H9 (cell line): Measurements from ENCODE around the gene OGFOD2. TPM values are rescaled to one million over a fixed set of nuclear protein-coding genes. Genes with fewer than 3 reads are reported as not detected.

Source experiments
- DNase-seq: peaks from one replicate; pipeline ENCODE4 v3.0.0-alpha.2; 2017
- H2AFZ ChIP-seq: one replicate; pipeline ENCODE4 v1.6.1; 2013; ENCODE audit warnings: mild to moderate bottlenecking, low read length, control low read depth, moderate library complexity
- H2AK5ac ChIP-seq: 2 replicates; pipeline ENCODE4 v1.6.1; 2013; ENCODE audit warnings: low read length, control low read depth, mixed read lengths; ENCODE audit not compliant: insufficient read length
- H2BK120ac ChIP-seq: one replicate; pipeline ENCODE4 v1.6.1; 2013; ENCODE audit warnings: low read depth, mild to moderate bottlenecking, low read length, control low read depth, inconsistent platforms; ENCODE audit not compliant: poor library complexity, severe bottlenecking
- H2BK12ac ChIP-seq: 2 replicates; pipeline ENCODE4 v1.6.1; 2013; ENCODE audit warnings: low read length, control low read depth, mixed read lengths, low read depth; ENCODE audit not compliant: insufficient read length
- H2BK15ac ChIP-seq: 2 replicates; pipeline ENCODE4 v1.6.1; 2013; ENCODE audit warnings: low read depth, low read length, control low read depth
- H2BK20ac ChIP-seq: one replicate; pipeline ENCODE4 v1.6.1; 2013; ENCODE audit warnings: low read depth, mild to moderate bottlenecking, low read length, control low read depth, inconsistent platforms; ENCODE audit not compliant: poor library complexity, severe bottlenecking
- H2BK5ac ChIP-seq: 2 replicates; pipeline ENCODE4 v1.6.1; 2013; ENCODE audit warnings: low read length, control low read depth, mixed read lengths; ENCODE audit not compliant: insufficient read length
- H3K14ac ChIP-seq: 2 replicates; pipeline ENCODE4 v1.6.1; 2013; ENCODE audit warnings: low read length, control low read depth; ENCODE audit not compliant: insufficient read depth
- H3K18ac ChIP-seq: 2 replicates; pipeline ENCODE4 v1.6.1; 2013; ENCODE audit warnings: low read depth, mild to moderate bottlenecking, mixed read lengths, low read length, control low read depth; ENCODE audit not compliant: insufficient read length
- H3K23ac ChIP-seq: 2 replicates; pipeline ENCODE4 v1.6.1; 2013; ENCODE audit warnings: low read length, control low read depth, mixed read lengths, low read depth; ENCODE audit not compliant: insufficient read length
- H3K23me2 ChIP-seq: 2 replicates; pipeline ENCODE4 v1.6.1; 2013; ENCODE audit warnings: low read depth, mild to moderate bottlenecking, mixed read lengths, low read length, control low read depth; ENCODE audit not compliant: insufficient read length, poor library complexity, severe bottlenecking
- H3K27ac ChIP-seq: 2 replicates; pipeline ENCODE4 v1.5.1; 2013; ENCODE audit warnings: low read length, control low read depth, mixed read lengths, low read depth; ENCODE audit not compliant: insufficient read length
- H3K27me3 ChIP-seq: 2 replicates; pipeline ENCODE4 v1.6.1; 2013; ENCODE audit warnings: low read length, control low read depth, inconsistent platforms; ENCODE audit not compliant: insufficient read depth
- H3K4ac ChIP-seq: 2 replicates; pipeline ENCODE4 v1.6.1; 2013; ENCODE audit warnings: low read depth, mild to moderate bottlenecking, control low read depth, inconsistent platforms, low read length, moderate library complexity
- H3K4me1 ChIP-seq: 2 replicates; pipeline ENCODE4 v1.6.1; 2013; ENCODE audit warnings: low read length, control low read depth, inconsistent platforms; ENCODE audit not compliant: insufficient read depth
- H3K4me2 ChIP-seq: 2 replicates; pipeline ENCODE4 v1.6.1; 2013; ENCODE audit warnings: low read length, control low read depth, mixed read lengths; ENCODE audit not compliant: insufficient read length, insufficient read depth
- H3K56ac ChIP-seq: 2 replicates; pipeline ENCODE4 v1.6.1; 2013; ENCODE audit warnings: low read depth, mild to moderate bottlenecking, mixed read lengths, low read length, control low read depth; ENCODE audit not compliant: insufficient read length
- H3K79me1 ChIP-seq: 2 replicates; pipeline ENCODE4 v1.6.1; 2013; ENCODE audit warnings: low read depth, mild to moderate bottlenecking, moderate library complexity, low read length, control low read depth, inconsistent platforms; ENCODE audit not compliant: insufficient read depth, poor library complexity, severe bottlenecking
- H3K79me2 ChIP-seq: 2 replicates; pipeline ENCODE4 v1.6.1; 2013; ENCODE audit warnings: low read length, control low read depth, inconsistent platforms; ENCODE audit not compliant: insufficient read depth
- H3K9ac ChIP-seq: 2 replicates; pipeline ENCODE4 v1.6.1; 2013; ENCODE audit warnings: low read length, control low read depth, mixed read lengths; ENCODE audit not compliant: insufficient read length; ENCODE audit errors: extremely low read depth
- H3K9me3 ChIP-seq: one replicate; pipeline ENCODE4 v1.6.1; 2013; ENCODE audit warnings: low read depth, low read length, inconsistent platforms; ENCODE audit not compliant: control insufficient read depth
- H3T11ph ChIP-seq: one replicate; pipeline ENCODE4 v1.6.1; 2013; ENCODE audit warnings: mild to moderate bottlenecking, low read length, control low read depth, inconsistent platforms
- H4K20me1 ChIP-seq: one replicate; pipeline ENCODE4 v1.6.1; 2013; ENCODE audit not compliant: control insufficient read depth, insufficient read length, insufficient read depth
- H4K5ac ChIP-seq: 2 replicates; pipeline ENCODE4 v1.6.1; 2013; ENCODE audit warnings: low read depth, mild to moderate bottlenecking, mixed read lengths, low read length, control low read depth; ENCODE audit not compliant: insufficient read length
- H4K8ac ChIP-seq: replicated peaks from 2 replicates; pipeline ENCODE4 v1.6.1; 2013; ENCODE audit warnings: low read length, control low read depth, mixed read lengths, low read depth; ENCODE audit not compliant: insufficient read length
- H4K91ac ChIP-seq: 2 replicates; pipeline ENCODE4 v1.6.1; 2013; ENCODE audit warnings: low read depth, mild to moderate bottlenecking, moderate library complexity, mixed read lengths, low read length, control low read depth; ENCODE audit not compliant: insufficient read length
- H3K27ac Mint-ChIP-seq, 3 experiments: 2 replicates in 2 of 3; 3 replicates in 1 of 3; pipeline ENCODE4 v1.8.0; 2020 to 2021; ENCODE audit warnings: mixed read lengths in 3 of 3, mild to moderate bottlenecking in 1 of 3, moderate library complexity in 1 of 3
- H3K27me3 Mint-ChIP-seq: 2 replicates; pipeline ENCODE4 v1.8.0; 2021; ENCODE audit warnings: low read depth, mild to moderate bottlenecking, moderate library complexity, mixed read lengths
- H3K36me3 Mint-ChIP-seq, 3 experiments: 2 replicates in 2 of 3; 3 replicates in 1 of 3; pipeline ENCODE4 v1.8.0; 2020 to 2021; ENCODE audit warnings: low read depth in 3 of 3, mixed read lengths in 3 of 3; ENCODE audit not compliant: insufficient read depth in 1 of 3
- H3K4me1 Mint-ChIP-seq, 2 experiments: 2 replicates each; pipeline ENCODE4 v1.8.0; 2020; ENCODE audit warnings: mixed read lengths in 2 of 2
- H3K4me3 Mint-ChIP-seq, 2 experiments: 2 replicates in 1 of 2; 3 replicates in 1 of 2; pipeline ENCODE4 v1.8.0; 2020 to 2021; ENCODE audit warnings: mild to moderate bottlenecking in 2 of 2, mixed read lengths in 2 of 2, moderate library complexity in 1 of 2
- H3K9me3 Mint-ChIP-seq, 2 experiments: 2 replicates in 1 of 2; 3 replicates in 1 of 2; pipeline ENCODE4 v1.8.0; 2020; ENCODE audit warnings: mild to moderate bottlenecking in 2 of 2, mixed read lengths in 2 of 2, moderate library complexity in 1 of 2
- WGBS: extraction: QIAGEN DNeasy Blood & Tissue Kit; methylation state at CpG from one replicate; pipeline ENCODE4 v1.1.7; 2013; ENCODE audit warnings: missing lambda C conversion rate, low lambda C conversion rate, mixed read lengths; ENCODE audit not compliant: insufficient read length; ENCODE audit errors: extremely low coverage; 5-methylcytosine and 5-hydroxymethylcytosine counted together
- total RNA-seq: library from RNA; stranded (reverse); gene quantifications from 2 replicates; pipeline ENCODE4 v1.2.1, GENCODE V29; 2021
- TF ChIP-seq, protein P1 (sequence below): fragments of 200-600 bp; sonication (generic); conservative IDR thresholded peaks from 3 replicates; pipeline ENCODE4 v1.8.0; 2021; ENCODE audit warnings: antibody characterized with exemption, mild to moderate bottlenecking

Gene OGFOD2
- total RNA-seq, 1 experiment from 2014 or later, result 14.7 TPM

DNA sequence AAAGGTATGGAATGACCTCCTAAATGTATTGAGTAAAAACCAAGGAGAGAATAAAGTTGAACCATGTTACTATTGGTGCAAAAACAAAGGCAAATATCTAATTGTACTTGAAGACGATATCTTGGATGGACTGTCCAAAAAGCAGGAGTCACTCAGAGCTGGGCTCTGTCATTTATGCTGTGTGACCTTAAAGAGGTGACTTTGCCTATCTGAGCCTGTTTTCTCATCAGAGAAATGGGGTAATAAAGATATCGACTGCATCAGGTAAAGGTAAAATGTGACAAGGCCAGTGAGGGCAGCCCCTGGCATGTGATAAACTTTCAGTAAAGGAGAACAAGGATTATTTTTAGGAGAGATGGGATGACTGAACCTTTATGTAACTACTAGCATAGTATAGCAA is 6.9 kb upstream of the OGFOD2 start:
- H3T11ph ChIP-seq, result no peak overlapping the region
- H3K4me1 ChIP-seq, result no peaks in the 10 kb centered on the region
- no peak overlapping the region for H3K27ac Mint-ChIP-seq
- no peaks in the 10 kb centered on the region for H3K9me3 ChIP-seq
- no peaks in the 10 kb centered on the region for H3K79me1 ChIP-seq
- peaks cover 21% of the 10 kb centered on the region for H3K27me3 Mint-ChIP-seq
- H3K27ac ChIP-seq, result no peak overlapping the region
- no peak overlapping the region for H4K5ac ChIP-seq
- TF ChIP-seq, protein P1, sequence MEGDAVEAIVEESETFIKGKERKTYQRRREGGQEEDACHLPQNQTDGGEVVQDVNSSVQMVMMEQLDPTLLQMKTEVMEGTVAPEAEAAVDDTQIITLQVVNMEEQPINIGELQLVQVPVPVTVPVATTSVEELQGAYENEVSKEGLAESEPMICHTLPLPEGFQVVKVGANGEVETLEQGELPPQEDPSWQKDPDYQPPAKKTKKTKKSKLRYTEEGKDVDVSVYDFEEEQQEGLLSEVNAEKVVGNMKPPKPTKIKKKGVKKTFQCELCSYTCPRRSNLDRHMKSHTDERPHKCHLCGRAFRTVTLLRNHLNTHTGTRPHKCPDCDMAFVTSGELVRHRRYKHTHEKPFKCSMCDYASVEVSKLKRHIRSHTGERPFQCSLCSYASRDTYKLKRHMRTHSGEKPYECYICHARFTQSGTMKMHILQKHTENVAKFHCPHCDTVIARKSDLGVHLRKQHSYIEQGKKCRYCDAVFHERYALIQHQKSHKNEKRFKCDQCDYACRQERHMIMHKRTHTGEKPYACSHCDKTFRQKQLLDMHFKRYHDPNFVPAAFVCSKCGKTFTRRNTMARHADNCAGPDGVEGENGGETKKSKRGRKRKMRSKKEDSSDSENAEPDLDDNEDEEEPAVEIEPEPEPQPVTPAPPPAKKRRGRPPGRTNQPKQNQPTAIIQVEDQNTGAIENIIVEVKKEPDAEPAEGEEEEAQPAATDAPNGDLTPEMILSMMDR, result no peak
- no peaks in the 10 kb centered on the region for H3K27me3 ChIP-seq
- no peak overlapping the region for H3K4me2 ChIP-seq
- no peak overlapping the region for H2BK20ac ChIP-seq
- H3K4ac ChIP-seq, result no peak overlapping the region
- no peak overlapping the region for H3K56ac ChIP-seq
- no peak overlapping the region for H2AK5ac ChIP-seq
- whole genome bisulfite sequencing, result no CpG with 5 or more reads among the region's 2 CpGs
- no peak overlapping the region for H4K91ac ChIP-seq
- H3K14ac ChIP-seq, result no peak overlapping the region
- no peak overlapping the region for H2AFZ ChIP-seq
- H3K9me3 Mint-ChIP-seq, result no peaks in the 10 kb centered on the region
- no peak overlapping the region for H3K4me3 Mint-ChIP-seq
- no peak overlapping the region for H2BK12ac ChIP-seq
- no peak overlapping the region for H3K23ac ChIP-seq
- no peak overlapping the region for H2BK5ac ChIP-seq
- no peak overlapping the region for H4K8ac ChIP-seq
- no peaks in the 10 kb centered on the region for H3K79me2 ChIP-seq
- H3K4me1 Mint-ChIP-seq, result peaks cover 5 to 17% of the 10 kb centered on the region in 2 experiments
- H3K23me2 ChIP-seq, result peaks cover 6% of the 10 kb centered on the region
- no peaks in the 10 kb centered on the region for H4K20me1 ChIP-seq
- H3K36me3 Mint-ChIP-seq, result no peaks in the 10 kb centered on the region
- no peak overlapping the region for H3K9ac ChIP-seq
- no peak overlapping the region for H3K18ac ChIP-seq
- no peak overlapping the region for H2BK15ac ChIP-seq
- no peak for DNase-seq
- no peak overlapping the region for H2BK120ac ChIP-seq
